GM12878 (cell line): Measurements from ENCODE around the gene NUP214. TPM values are rescaled to one million over a fixed set of nuclear protein-coding genes. Genes with fewer than 3 reads are reported as not detected.

Experiments used
- ATAC-seq: fragments of 200-7000 bp; cut with Tn5 transposase; 3 replicates; pipeline ENCODE4 v1.9.1; 2020; ENCODE audit warnings: mild to moderate bottlenecking, moderate library complexity
- BruUV-seq: library from RNA; stranded (reverse); fragments of 400-500 nt; replicated peaks from 2 replicates; lab custom pipeline; 2021; lab: Mats Ljungman, UMichigan
- CTCF ChIA-PET: fragments of 300-600 bp; sonication (Branson Sonifier 250); formaldehyde crosslinking; extraction: SDS; loops from one replicate; lab custom pipeline; 2021; ENCODE audit warnings: inconsistent platforms; lab: Yijun Ruan, JAX
- POLR2A ChIA-PET: fragments of 350-600 bp; formaldehyde crosslinking; extraction: SDS; loops from one replicate; lab custom pipeline; 2021; ENCODE audit warnings: inconsistent platforms; lab: Charles Lee
- RAD21 ChIA-PET: fragments of 300-600 bp; sonication (Branson Sonifier 250); formaldehyde crosslinking; loops from one replicate; lab custom pipeline; 2023; ENCODE audit warnings: antibody characterized with exemption; ENCODE audit not compliant: unreplicated experiment; lab: Charles Lee
- SMC1A ChIA-PET: fragments of 300-600 bp; sonication (Branson Sonifier 250); formaldehyde crosslinking; loops from one replicate; lab custom pipeline; 2023; ENCODE audit not compliant: unreplicated experiment, uncharacterized antibody; lab: Charles Lee
- DNase-seq: peaks from one replicate; pipeline ENCODE4 v3.0.0-alpha.2; 2011; ENCODE audit warnings: low read depth, low spot score
- FAIRE-seq: peaks from 3 replicates; lab custom pipeline; 2011; peaks lifted over from hg19 to GRCh38; lab: Jason Lieb, UNC
- H2AFZ ChIP-seq: 2 replicates; pipeline ENCODE4 v1.6.0; 2011; ENCODE audit warnings: low read depth, low read length, control low read depth; ENCODE audit not compliant: control insufficient read depth
- H3K27ac ChIP-seq: 2 replicates; pipeline ENCODE4 v1.5.1; 2011; ENCODE audit warnings: control low read depth; ENCODE audit not compliant: control insufficient read depth, insufficient read depth
- H3K27me3 ChIP-seq, 2 experiments: replicated peaks in 1 of 2; 2 replicates each; pipeline versions ENCODE4 v1.6.0 to v1.6.1; 2011; ENCODE audit warnings: low read length in 1 of 2; ENCODE audit not compliant: control insufficient read depth in 2 of 2, insufficient read depth in 2 of 2
- H3K36me3 ChIP-seq, 2 experiments: 2 replicates each; pipeline ENCODE4 v1.5.1; 2011; ENCODE audit warnings: low read length in 1 of 2; ENCODE audit not compliant: control insufficient read depth in 2 of 2, insufficient read depth in 2 of 2
- H3K4me1 ChIP-seq: 2 replicates; pipeline ENCODE4 v1.6.1; 2011; ENCODE audit warnings: mild to moderate bottlenecking, low read length, moderate library complexity, mixed read lengths; ENCODE audit not compliant: control insufficient read depth, insufficient read depth
- H3K4me2 ChIP-seq: 2 replicates; pipeline ENCODE4 v1.6.0; 2011; ENCODE audit warnings: control low read depth; ENCODE audit not compliant: control insufficient read depth, insufficient read depth
- H3K4me3 ChIP-seq: fragments of 200-600 bp; sonication (generic); 2 replicates; pipeline ENCODE4 v1.5.1; 2016
- H3K79me2 ChIP-seq: 2 replicates; pipeline ENCODE4 v1.6.0; 2011; ENCODE audit warnings: low read length; ENCODE audit not compliant: control insufficient read depth, insufficient read depth
- H3K9ac ChIP-seq: 2 replicates; pipeline ENCODE4 v1.8.0; 2011; ENCODE audit warnings: low read length, control low read depth, mixed read lengths; ENCODE audit not compliant: control insufficient read depth, insufficient read depth
- H3K9me3 ChIP-seq: replicated peaks from 3 replicates; pipeline ENCODE4 v1.5.1; 2011; ENCODE audit warnings: mild to moderate bottlenecking, low read length; ENCODE audit not compliant: control insufficient read depth, insufficient read depth
- H4K20me1 ChIP-seq: 2 replicates; pipeline ENCODE4 v1.6.0; 2011; ENCODE audit not compliant: control insufficient read depth, insufficient read depth
- BCL3 ChIP-seq: IDR thresholded peaks from 2 replicates; pipeline ENCODE4 v1.6.1; 2011; ENCODE audit warnings: borderline replicate concordance, low read depth, mild to moderate bottlenecking, moderate library complexity, low read length; ENCODE audit not compliant: insufficient read depth, poor library complexity, severe bottlenecking
- BHLHE40 ChIP-seq, 2 experiments: fragments of 450-650 bp in 1 of 2; IDR thresholded peaks; 2 replicates each; pipeline ENCODE4 v1.6.1; 2011 to 2017; ENCODE audit warnings: low read depth in 2 of 2, borderline replicate concordance in 1 of 2, improper control_type of control experiment in 1 of 2, low read length in 1 of 2, mild to moderate bottlenecking in 1 of 2
- ETV6 ChIP-seq, 2 experiments: fragments of 450-650 bp in 1 of 2; IDR thresholded peaks in 1 of 2; conservative IDR thresholded peaks in 1 of 2; 2 replicates each; pipeline ENCODE4 v1.6.1; 2014; ENCODE audit warnings: antibody characterized with exemption in 1 of 2, borderline replicate concordance in 1 of 2, low read depth in 1 of 2, mild to moderate bottlenecking in 1 of 2, moderate library complexity in 1 of 2
- IRF4 ChIP-seq: IDR thresholded peaks from 2 replicates; pipeline ENCODE4 v1.6.1; 2011; ENCODE audit warnings: low read depth, low read length
- JUNB ChIP-seq: IDR thresholded peaks from 2 replicates; pipeline ENCODE4 v1.6.1; 2016; ENCODE audit warnings: antibody characterized with exemption, mild to moderate bottlenecking
- NFIC ChIP-seq: IDR thresholded peaks from 2 replicates; pipeline ENCODE4 v1.6.1; 2012; ENCODE audit warnings: low read depth, mild to moderate bottlenecking, inconsistent platforms, low read length, moderate library complexity
- PAX5 ChIP-seq: IDR thresholded peaks from 2 replicates; pipeline ENCODE4 v1.6.1; 2011; ENCODE audit warnings: low read depth, low read length, borderline replicate concordance
- POU2F2 ChIP-seq: IDR thresholded peaks from 3 replicates; pipeline ENCODE4 v1.6.1; 2011; ENCODE audit warnings: low read depth, mild to moderate bottlenecking, low read length, borderline replicate concordance
- RUNX3 ChIP-seq: IDR thresholded peaks from 2 replicates; pipeline ENCODE4 v1.6.1; 2012; ENCODE audit warnings: low read length, inconsistent platforms
- SPI1 ChIP-seq: IDR thresholded peaks from 2 replicates; pipeline ENCODE4 v1.6.1; 2011; ENCODE audit warnings: low read depth, mild to moderate bottlenecking, low read length, moderate library complexity, borderline replicate concordance; ENCODE audit not compliant: insufficient read depth
- ZBTB33 ChIP-seq: fragments of 450-650 bp; IDR thresholded peaks from 2 replicates; pipeline ENCODE4 v1.6.1; 2017; ENCODE audit warnings: mild to moderate bottlenecking
- WGBS: methylation state at CpG from one replicate; pipeline ENCODE4 v1.1.6; 2016; ENCODE audit warnings: low lambda C conversion rate; ENCODE audit not compliant: insufficient replicate concordance, insufficient coverage; ENCODE audit errors: missing lambda C conversion rate; 5-methylcytosine and 5-hydroxymethylcytosine counted together
- in situ Hi-C: fragments of 300-500 bp; cut with MboI; formaldehyde crosslinking; loops from 9 replicates; pipeline ENCODE4 v1.14.3; 2018; ENCODE audit warnings: mixed read lengths
- intact Hi-C: fragments of 100-400 bp; cut with micrococcal nuclease; formaldehyde crosslinking; loops from one replicate; pipeline ENCODE4 v1.14.2; 2022; ENCODE audit not compliant: unreplicated experiment
- polyA plus RNA-seq, 11 experiments: library from polyadenylated mRNA; depleted of rRNA in 4 of 11; unstranded in 6 of 11; stranded (reverse) in 5 of 11; fragments of >200 nt; fragmentation: Nextera tagmentation in 4 of 11; fragmentation: Illumina TruSeq in 1 of 11; extraction: Ambion mirVana in 4 of 11; extraction: Trizol in 1 of 11; gene quantifications; 1 replicate in 1 of 11; 2 replicates in 10 of 11; pipeline versions ENCODE4 v1.2.1 to v1.2.3, GENCODE V29; 2011 to 2016; ENCODE audit warnings: inconsistent platforms in 2 of 11, missing spikeins in 2 of 11, low read depth in 1 of 11
- total RNA-seq, 4 experiments: library from RNA; depleted of rRNA in 3 of 4; stranded (reverse); fragments of >200 nt in 3 of 4; fragmentation: Illumina TruSeq in 1 of 4; extraction: Trizol in 1 of 4; gene quantifications; 2 replicates each; pipeline versions ENCODE4 v1.2.1 to v1.2.3, GENCODE V29; 2013 to 2021
- TF ChIP-seq, protein P1 (sequence below): IDR thresholded peaks from 2 replicates; pipeline ENCODE4 v1.6.1; 2012; ENCODE audit warnings: low read length, inconsistent platforms

NUP214 gene
- total and polyA plus RNA-seq, 10 of the 15 experiments (the other 5 are each of a cell fraction or from before 2014, with no cell fraction given) = 11.7 to 53.8 (median 17.6) TPM

DNA sequence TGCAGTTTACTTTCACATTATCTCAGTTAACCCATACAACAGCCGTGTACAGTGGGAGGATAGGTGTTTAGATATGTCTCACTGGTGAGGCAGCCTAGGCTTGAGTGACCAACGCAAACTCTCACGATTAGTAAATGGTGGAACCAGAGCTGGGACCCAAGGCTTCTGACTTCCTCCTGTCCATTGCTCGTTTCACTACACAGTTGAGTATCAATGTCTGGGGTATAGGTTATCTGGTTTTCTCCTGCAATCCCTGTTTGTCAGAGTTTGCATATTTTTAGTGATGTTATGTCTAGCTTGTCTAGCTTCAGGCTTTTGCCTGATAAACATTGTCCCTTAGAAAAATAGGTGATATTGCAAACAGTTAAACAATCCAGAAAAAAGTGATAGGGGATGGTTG is 62.6 kb downstream of the NUP214 start:
- BruUV-seq = no TSS peak

More for the DNA sequence above, 62.6 kb downstream of the NUP214 start:
- H2AFZ ChIP-seq = no peak overlapping the region
- no peaks in the 10 kb centered on the region for H3K9me3 ChIP-seq
- in situ Hi-C loops = no loop called here
- intact Hi-C loops = no loop called here
- H3K79me2 ChIP-seq = no peaks in the 10 kb centered on the region
- H3K27ac ChIP-seq = no peak overlapping the region
- no peaks in the 10 kb centered on the region for H4K20me1 ChIP-seq
- H3K9ac ChIP-seq = no peak overlapping the region
- WGBS = 3% methylated on average over 4 of the region's 4 CpGs
- POLR2A ChIA-PET = no interaction called here
- H3K4me1 ChIP-seq = no peaks in the 10 kb centered on the region
- SMC1A ChIA-PET = interaction anchor here (1.0 kb wide), 1 partner anchor 8 kb away, joined by 3 read pairs; no protein-coding TSS in a partner anchor
- no peak for TF ChIP-seq ZBTB33
- peak; percentile 44; the same call in 1 of the 2 replicates for TF ChIP-seq PAX5
- no peak for TF ChIP-seq POU2F2
- TF ChIP-seq IRF4 = peak; percentile 48; the same call in 1 of the 2 replicates
- TF ChIP-seq ETV6 (conservative IDR thresholded peaks at IDR 0.05 in 1 of 2, IDR thresholded peaks at IDR 0.05 in 1 of 2; ENCODE audit: borderline replicate concordance in 1 of 2, low read depth in 1 of 2) = 0 out of 4 replicates have a peak, but pooled peaks of 1 of the 2 experiments have one; percentile 14
- TF ChIP-seq JUNB = peak; percentile 49
- TF ChIP-seq BCL3 = peak; percentile 63
- TF ChIP-seq, protein P1, sequence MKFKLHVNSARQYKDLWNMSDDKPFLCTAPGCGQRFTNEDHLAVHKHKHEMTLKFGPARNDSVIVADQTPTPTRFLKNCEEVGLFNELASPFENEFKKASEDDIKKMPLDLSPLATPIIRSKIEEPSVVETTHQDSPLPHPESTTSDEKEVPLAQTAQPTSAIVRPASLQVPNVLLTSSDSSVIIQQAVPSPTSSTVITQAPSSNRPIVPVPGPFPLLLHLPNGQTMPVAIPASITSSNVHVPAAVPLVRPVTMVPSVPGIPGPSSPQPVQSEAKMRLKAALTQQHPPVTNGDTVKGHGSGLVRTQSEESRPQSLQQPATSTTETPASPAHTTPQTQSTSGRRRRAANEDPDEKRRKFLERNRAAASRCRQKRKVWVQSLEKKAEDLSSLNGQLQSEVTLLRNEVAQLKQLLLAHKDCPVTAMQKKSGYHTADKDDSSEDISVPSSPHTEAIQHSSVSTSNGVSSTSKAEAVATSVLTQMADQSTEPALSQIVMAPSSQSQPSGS = peak; percentile 55; the same call in 1 of the 2 replicates
- TF ChIP-seq NFIC = peak; percentile 61
- 0 out of 2 replicates have a peak, but pooled peaks have one; percentile 17 for TF ChIP-seq SPI1
- peak; percentile 46; the same call in 1 of the 2 replicates for TF ChIP-seq RUNX3
- TF ChIP-seq BHLHE40 (IDR thresholded peaks at IDR 0.05; ENCODE audit: borderline replicate concordance in 1 of 2, low read depth in 2 of 2, low read length in 1 of 2) = no peak
- TF ChIP-seq, all 136 proteins: peak for 9
- Histone ChIP-seq H3K36me3 (peaks cover 2 to 16% of the 10 kb centered on the region in 2 experiments), H3K27me3 (no peaks in the 10 kb centered on the region), H3K4me2 (no peak overlapping the region), H3K4me3 (no peak overlapping the region)
- ChIA-PET CTCF (interaction anchor here (1.4 kb wide), 1 partner anchor 10 kb away, joined by 3 read pairs; no protein-coding TSS in a partner anchor), RAD21 (no interaction called here)
- peak; percentile 13 for FAIRE-seq
- ATAC-seq = peak; percentile 35; the same call in 2 of the 3 replicates
- no peak for DNase-seq
